Measurements from ENCODE around the gene ESPL1. TPM values are rescaled to one million over a fixed set of nuclear protein-coding genes. Genes with fewer than 3 reads are reported as not detected.
A peak's percentile ranks its signal among the peaks of the same experiment; 100 is the strongest.

The ESPL1 gene
- total and polyA plus RNA-seq, 2 of the 8 experiments (the other 6 are each of a cell fraction or from before 2014, with no cell fraction given), result 31.8 to 52.7 TPM

DNA sequence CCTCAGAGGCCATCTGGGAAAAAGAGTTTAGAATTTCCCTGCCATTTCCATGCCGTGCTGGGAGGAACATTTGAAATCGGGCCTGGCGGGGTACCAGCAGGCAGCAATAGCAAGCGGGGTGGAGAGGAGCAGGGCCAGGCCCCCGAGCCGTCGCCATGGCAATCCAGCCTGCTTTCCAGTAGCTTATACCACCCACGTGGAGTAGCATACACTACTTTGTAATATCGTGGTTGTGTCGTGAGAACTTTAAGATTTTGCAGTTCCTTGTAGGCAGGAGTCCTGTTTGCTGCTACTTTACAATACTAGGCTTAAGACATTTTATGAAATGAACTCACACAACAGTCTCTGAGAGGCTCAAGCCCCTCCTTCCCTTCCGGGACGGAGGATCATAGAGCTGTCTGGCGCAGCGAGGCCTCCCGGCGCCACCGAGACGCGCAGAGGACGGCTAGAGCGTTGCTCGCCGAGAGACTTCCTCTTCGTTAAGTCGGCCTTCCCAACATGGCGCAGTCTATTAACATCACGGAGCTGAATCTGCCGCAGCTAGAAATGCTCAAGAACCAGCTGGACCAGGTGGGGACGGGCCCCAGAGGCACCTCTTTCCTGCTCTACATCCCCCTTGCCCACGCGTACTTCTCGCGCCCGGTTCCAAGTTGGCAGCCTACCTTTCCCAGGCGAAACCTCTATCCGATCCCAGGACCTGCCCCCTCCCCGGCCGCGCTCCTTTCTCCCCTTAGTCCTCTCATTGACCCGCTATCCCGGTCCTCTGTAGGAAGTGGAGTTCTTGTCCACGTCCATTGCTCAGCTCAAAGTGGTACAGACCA, 27.2 kb downstream of the ESPL1 start, which contains the start of gene PFDN5 (continued):
- TF ChIP-seq TAF7 (optimal IDR thresholded peaks at IDR 0.05; ENCODE audit: borderline replicate concordance, low read depth, low read length), result peak; percentile 76
- no peak for TF ChIP-seq EP300 (IDR thresholded peaks at IDR 0.05; ENCODE audit: borderline replicate concordance in 1 of 2, low read depth in 2 of 2, low read length in 2 of 2)
- TF ChIP-seq GTF2F1 (IDR thresholded peaks at IDR 0.05; ENCODE audit: borderline replicate concordance, low read depth, low read length), result no peak
- no peak for TF ChIP-seq RAD21 (IDR thresholded peaks at IDR 0.05 in 1 of 2, conservative IDR thresholded peaks at IDR 0.05 in 1 of 2; ENCODE audit: low read depth in 2 of 2, low read length in 2 of 2)
- TF ChIP-seq CHD2 (IDR thresholded peaks at IDR 0.05; ENCODE audit: low read length), result no peak
- no peak for TF ChIP-seq CEBPB (IDR thresholded peaks at IDR 0.05; ENCODE audit: low read depth, low read length)
- peak; percentile 79 for TF ChIP-seq PHF8 (conservative IDR thresholded peaks at IDR 0.05; ENCODE audit: low read depth, low read length)
- no peak for TF ChIP-seq ZNF274 (IDR thresholded peaks at IDR 0.05; ENCODE audit: borderline replicate concordance, extremely low read depth, low read length)
- TF ChIP-seq FOSL1 (IDR thresholded peaks at IDR 0.05; ENCODE audit: insufficient read depth, low read depth, low read length), result no peak
- no peak for TF ChIP-seq EZH2 (IDR thresholded peaks at IDR 0.05; ENCODE audit: low read depth, low read length, severe bottlenecking)
- TF ChIP-seq POU5F1 (IDR thresholded peaks at IDR 0.05; ENCODE audit: low read depth, low read length), result no peak
- TF ChIP-seq HDAC2 (IDR thresholded peaks at IDR 0.05; ENCODE audit: borderline replicate concordance in 1 of 2, low read depth in 2 of 2, low read length in 2 of 2), result no peak; a peak in 1 of 4 replicates
- TF ChIP-seq CBX5 (IDR thresholded peaks at IDR 0.05; ENCODE audit: low read depth, low read length), result no peak
- TF ChIP-seq RNF2 (IDR thresholded peaks at IDR 0.05; ENCODE audit: borderline replicate concordance, low read depth, low read length, missing control alignments, poor library complexity, severe bottlenecking), result no peak
- TF ChIP-seq SUZ12 (IDR thresholded peaks at IDR 0.05; ENCODE audit: low read length), result no peak
- TF ChIP-seq POLR2AphosphoS5 (IDR thresholded peaks at IDR 0.05; ENCODE audit: low read depth, low read length), result peak; percentile 87
- TF ChIP-seq HDAC6 (IDR thresholded peaks at IDR 0.05; ENCODE audit: low read depth, low read length), result no peak
- peak; percentile 87; the same call in 1 of the 2 replicates for TF ChIP-seq RBBP5 (IDR thresholded peaks at IDR 0.05; ENCODE audit: borderline replicate concordance, low read depth, low read length)
- TF ChIP-seq SP2 (IDR thresholded peaks at IDR 0.05; ENCODE audit: low read length), result peak; percentile 94
- TF ChIP-seq TBP (IDR thresholded peaks at IDR 0.05; ENCODE audit: low read depth, low read length), result peak; percentile 92
